ENCODE measurements around the gene ACSL5. TPM values are rescaled to one million over a fixed set of nuclear protein-coding genes. Genes with fewer than 3 reads are reported as not detected.
A peak's percentile ranks its signal among the peaks of the same experiment; 100 is the strongest.

The ACSL5 gene
- polyA plus RNA-seq, 2 donors, result 3.6 to 5.6 TPM

DNA sequence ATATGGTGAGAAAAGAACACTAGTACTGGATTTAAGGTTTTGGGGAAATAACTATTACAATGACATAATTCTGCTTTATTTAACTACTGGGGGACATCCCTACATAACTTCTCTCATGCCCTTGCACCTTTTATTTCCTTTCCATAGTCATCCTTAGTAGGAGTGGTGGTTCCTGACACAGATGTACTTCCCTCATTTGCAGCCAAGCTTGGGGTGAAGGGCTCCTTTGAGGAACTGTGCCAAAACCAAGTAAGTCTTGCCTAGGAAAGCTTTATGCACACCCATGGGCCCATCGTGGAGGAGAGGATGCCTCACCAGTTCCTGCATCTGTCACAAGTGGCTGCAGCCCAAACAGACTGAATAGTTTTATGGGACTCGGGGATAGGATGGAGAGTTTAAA, 52.2 kb downstream of the ACSL5 start:
- H3K9me3 ChIP-seq (ENCODE audit: control insufficient read depth in 2 of 2, insufficient read depth in 1 of 2, low read depth in 1 of 2, low read length in 1 of 2), result no peaks in the 10 kb centered on the region
- 71 to 77% methylated on average over 2 of the region's 2 CpGs for WGBS, 2 donors
- peaks cover 2 to 10% of the 10 kb centered on the region in 2 donors for H3K36me3 ChIP-seq (ENCODE audit: control insufficient read depth in 2 of 2, insufficient read depth in 2 of 2, low read length in 1 of 2)
- no peak overlapping the region for H3K4me3 ChIP-seq (ENCODE audit: low read depth in 1 of 2, low read length in 2 of 2)
- H3K27me3 ChIP-seq (ENCODE audit: control insufficient read depth in 1 of 2, insufficient read depth in 2 of 2, low read length in 2 of 2), result no peaks in the 10 kb centered on the region
- H3K27ac ChIP-seq (ENCODE audit: low read depth in 2 of 2, low read length in 1 of 2), result no peak overlapping the region
- H3K4me1 ChIP-seq (ENCODE audit: control insufficient read depth in 2 of 2, insufficient read depth in 2 of 2, low read length in 1 of 2), result peaks cover 0 to 2% of the 10 kb centered on the region in 2 donors

DNA sequence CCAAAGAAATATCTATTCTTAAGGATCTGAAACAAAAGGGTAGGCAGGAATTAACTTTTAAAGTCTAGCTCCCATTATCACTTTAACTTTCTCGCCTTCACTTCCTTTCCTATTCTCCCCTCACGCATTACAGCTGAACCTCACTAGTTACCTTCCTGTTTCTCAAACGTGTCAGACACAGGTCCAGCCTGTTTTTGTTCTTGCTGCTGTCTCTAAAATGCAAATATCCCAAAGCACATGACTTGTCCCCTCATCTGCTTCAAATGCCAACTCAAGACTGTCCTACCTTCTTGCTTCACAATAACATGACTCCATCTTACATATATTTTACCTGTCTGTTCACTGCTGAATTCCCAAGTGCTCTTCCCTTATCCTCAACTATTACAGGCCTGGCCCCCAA, 55.2 kb downstream of the ACSL5 start:
- 65 to 70% methylated on average over 3 of the region's 3 CpGs for WGBS, 2 donors
- H3K27ac ChIP-seq (ENCODE audit: low read depth in 2 of 2, low read length in 1 of 2), result no peak overlapping the region
- no peaks in the 10 kb centered on the region for H3K27me3 ChIP-seq (ENCODE audit: control insufficient read depth in 1 of 2, insufficient read depth in 2 of 2, low read length in 2 of 2)
- peaks cover 0 to 2% of the 10 kb centered on the region in 2 donors for H3K4me1 ChIP-seq (ENCODE audit: control insufficient read depth in 2 of 2, insufficient read depth in 2 of 2, low read length in 1 of 2)
- H3K36me3 ChIP-seq (ENCODE audit: control insufficient read depth in 2 of 2, insufficient read depth in 2 of 2, low read length in 1 of 2), result peaks cover 6 to 12% of the 10 kb centered on the region in 2 donors
- no peaks in the 10 kb centered on the region for H3K9me3 ChIP-seq (ENCODE audit: control insufficient read depth in 2 of 2, insufficient read depth in 1 of 2, low read depth in 1 of 2, low read length in 1 of 2)
- no peak overlapping the region for H3K4me3 ChIP-seq (ENCODE audit: low read depth in 1 of 2, low read length in 2 of 2)

- H3K9me3 ChIP-seq (ENCODE audit: control insufficient read depth in 2 of 2, insufficient read depth in 1 of 2, low read depth in 1 of 2, low read length in 1 of 2), result no peaks in the 10 kb centered on the region
- no peak overlapping the region for H3K27ac ChIP-seq (ENCODE audit: low read depth in 2 of 2, low read length in 1 of 2)
- H3K27me3 ChIP-seq (ENCODE audit: control insufficient read depth in 1 of 2, insufficient read depth in 2 of 2, low read length in 2 of 2), result no peaks in the 10 kb centered on the region
- H3K4me3 ChIP-seq (ENCODE audit: low read depth in 1 of 2, low read length in 2 of 2), result no peak overlapping the region
- peaks cover 6 to 12% of the 10 kb centered on the region in 2 donors for H3K36me3 ChIP-seq (ENCODE audit: control insufficient read depth in 2 of 2, insufficient read depth in 2 of 2, low read length in 1 of 2)
- peaks cover 0 to 2% of the 10 kb centered on the region in 2 donors for H3K4me1 ChIP-seq (ENCODE audit: control insufficient read depth in 2 of 2, insufficient read depth in 2 of 2, low read length in 1 of 2)
- WGBS, 2 donors, result 78 to 80% methylated on average over 15 of the region's 15 CpGs
Measured at GRCh38 chr10:112429654-112430230, 55.8 kb downstream of the ACSL5 start.

- Histone ChIP-seq H3K27me3 (ENCODE audit: control insufficient read depth in 1 of 2, insufficient read depth in 2 of 2, low read length in 2 of 2) (no peaks in the 10 kb centered on the region), H3K27ac (ENCODE audit: low read depth in 2 of 2, low read length in 1 of 2) (no peak overlapping the region), H3K36me3 (ENCODE audit: control insufficient read depth in 2 of 2, insufficient read depth in 2 of 2, low read length in 1 of 2) (peaks cover 3 to 14% of the 10 kb centered on the region in 2 donors), H3K4me1 (ENCODE audit: control insufficient read depth in 2 of 2, insufficient read depth in 2 of 2, low read length in 1 of 2) (peaks cover 0 to 2% of the 10 kb centered on the region in 2 donors), H3K9me3 (ENCODE audit: control insufficient read depth in 2 of 2, insufficient read depth in 1 of 2, low read depth in 1 of 2, low read length in 1 of 2) (no peaks in the 10 kb centered on the region), H3K4me3 (ENCODE audit: low read depth in 1 of 2, low read length in 2 of 2) (no peak overlapping the region)
- WGBS, 2 donors, result 93 to 95% methylated on average over 2 of the region's 2 CpGs
Measured at GRCh38 chr10:112433136-112433535, 59.2 kb downstream of the ACSL5 start.

DNA sequence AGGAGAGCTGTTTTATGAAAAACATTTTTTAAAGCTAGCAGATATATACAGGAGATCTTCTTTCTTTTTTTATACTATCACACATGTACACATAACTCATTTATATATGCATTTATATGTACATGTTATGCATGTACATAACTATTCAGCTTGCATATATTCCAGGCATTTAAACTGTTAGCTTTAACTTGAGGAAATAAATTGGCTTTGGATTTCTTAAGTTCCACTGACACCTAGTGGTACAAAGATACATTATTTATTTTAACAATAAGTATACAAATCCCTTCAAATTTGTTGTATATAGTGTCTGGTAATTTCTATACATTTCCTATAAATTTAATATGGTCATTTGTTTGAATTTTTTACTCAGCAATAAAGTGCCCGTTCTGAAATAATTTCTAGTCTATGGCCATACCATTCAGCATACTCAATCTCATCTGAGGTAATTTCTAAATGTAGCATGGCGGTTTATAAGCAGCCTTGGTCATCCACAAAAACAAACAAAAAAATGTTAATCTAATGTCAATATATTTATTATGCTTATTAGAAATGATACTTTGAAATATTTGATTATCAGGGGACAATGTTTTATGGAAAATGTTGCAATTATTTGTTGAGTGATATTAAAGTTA, 61.2 kb downstream of the ACSL5 start:
- H3K27me3 ChIP-seq (ENCODE audit: control insufficient read depth in 1 of 2, insufficient read depth in 2 of 2, low read length in 2 of 2), result no peaks in the 10 kb centered on the region
- no peaks in the 10 kb centered on the region for H3K4me1 ChIP-seq (ENCODE audit: control insufficient read depth in 2 of 2, insufficient read depth in 2 of 2, low read length in 1 of 2)
- WGBS, 2 donors, result 78 to 83% methylated on average over 2 of the region's 2 CpGs
- H3K27ac ChIP-seq (ENCODE audit: low read depth in 2 of 2, low read length in 1 of 2), result no peak overlapping the region
- H3K4me3 ChIP-seq (ENCODE audit: low read depth in 1 of 2, low read length in 2 of 2), result no peak overlapping the region
- peaks cover 3 to 7% of the 10 kb centered on the region in 2 donors for H3K36me3 ChIP-seq (ENCODE audit: control insufficient read depth in 2 of 2, insufficient read depth in 2 of 2, low read length in 1 of 2)
- no peaks in the 10 kb centered on the region for H3K9me3 ChIP-seq (ENCODE audit: control insufficient read depth in 2 of 2, insufficient read depth in 1 of 2, low read depth in 1 of 2, low read length in 1 of 2)

DNA sequence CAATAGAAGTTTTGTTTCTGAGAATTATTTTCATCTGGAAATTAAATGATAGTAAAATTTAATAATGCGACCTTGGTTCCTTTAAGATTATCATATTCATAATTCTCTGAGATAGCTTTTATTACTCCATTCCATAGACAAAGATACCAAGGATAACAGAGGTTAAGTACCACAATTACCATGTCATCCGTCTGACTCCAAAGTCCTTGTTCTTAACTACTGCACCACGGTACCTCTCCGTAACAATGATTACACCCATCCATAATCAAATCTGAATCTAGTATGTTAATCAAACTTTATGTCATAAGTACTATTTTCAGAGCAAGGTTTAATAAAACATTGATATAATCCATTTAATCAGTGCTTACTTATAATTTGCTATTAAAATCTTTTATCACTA, 64.4 kb downstream of the ACSL5 start:
- H3K4me1 ChIP-seq (ENCODE audit: control insufficient read depth in 2 of 2, insufficient read depth in 2 of 2, low read length in 1 of 2), result no peaks in the 10 kb centered on the region
- WGBS, 2 donors, result 91 to 96% methylated on average over 4 of the region's 4 CpGs
- no peaks in the 10 kb centered on the region for H3K27me3 ChIP-seq (ENCODE audit: control insufficient read depth in 1 of 2, insufficient read depth in 2 of 2, low read length in 2 of 2)
- no peaks in the 10 kb centered on the region for H3K9me3 ChIP-seq (ENCODE audit: control insufficient read depth in 2 of 2, insufficient read depth in 1 of 2, low read depth in 1 of 2, low read length in 1 of 2)
- H3K27ac ChIP-seq (ENCODE audit: low read depth in 2 of 2, low read length in 1 of 2), result no peak overlapping the region
- H3K36me3 ChIP-seq (ENCODE audit: control insufficient read depth in 2 of 2, insufficient read depth in 2 of 2, low read length in 1 of 2), result peaks cover 0 to 9% of the 10 kb centered on the region in 2 donors
- H3K4me3 ChIP-seq (ENCODE audit: low read depth in 1 of 2, low read length in 2 of 2), result no peak overlapping the region

GRCh38 chr10:112441520-112441919, 67.6 kb downstream of the ACSL5 start:
- no peaks in the 10 kb centered on the region for H3K4me1 ChIP-seq (ENCODE audit: control insufficient read depth in 2 of 2, insufficient read depth in 2 of 2, low read length in 1 of 2)
- H3K27me3 ChIP-seq (ENCODE audit: control insufficient read depth in 1 of 2, insufficient read depth in 2 of 2, low read length in 2 of 2), result no peaks in the 10 kb centered on the region
- peaks cover 0 to 9% of the 10 kb centered on the region in 2 donors for H3K36me3 ChIP-seq (ENCODE audit: control insufficient read depth in 2 of 2, insufficient read depth in 2 of 2, low read length in 1 of 2)
- no peak overlapping the region for H3K27ac ChIP-seq (ENCODE audit: low read depth in 2 of 2, low read length in 1 of 2)
- no peaks in the 10 kb centered on the region for H3K9me3 ChIP-seq (ENCODE audit: control insufficient read depth in 2 of 2, insufficient read depth in 1 of 2, low read depth in 1 of 2, low read length in 1 of 2)
- H3K4me3 ChIP-seq (ENCODE audit: low read depth in 1 of 2, low read length in 2 of 2), result no peak overlapping the region
- WGBS, 2 donors, result 66 to 72% methylated on average over 1 of the region's 1 CpG

GRCh38 chr10:112442063-112442462, 68.1 kb downstream of the ACSL5 start:
- Histone ChIP-seq H3K27me3 (ENCODE audit: control insufficient read depth in 1 of 2, insufficient read depth in 2 of 2, low read length in 2 of 2) (no peaks in the 10 kb centered on the region), H3K4me1 (ENCODE audit: control insufficient read depth in 2 of 2, insufficient read depth in 2 of 2, low read length in 1 of 2) (no peaks in the 10 kb centered on the region), H3K36me3 (ENCODE audit: control insufficient read depth in 2 of 2, insufficient read depth in 2 of 2, low read length in 1 of 2) (peaks cover 0 to 9% of the 10 kb centered on the region in 2 donors), H3K4me3 (ENCODE audit: low read depth in 1 of 2, low read length in 2 of 2) (no peak overlapping the region), H3K27ac (ENCODE audit: low read depth in 2 of 2, low read length in 1 of 2) (no peak overlapping the region), H3K9me3 (ENCODE audit: control insufficient read depth in 2 of 2, insufficient read depth in 1 of 2, low read depth in 1 of 2, low read length in 1 of 2) (no peaks in the 10 kb centered on the region)
- WGBS, 2 donors, result 72 to 78% methylated on average over 3 of the region's 3 CpGs

DNA sequence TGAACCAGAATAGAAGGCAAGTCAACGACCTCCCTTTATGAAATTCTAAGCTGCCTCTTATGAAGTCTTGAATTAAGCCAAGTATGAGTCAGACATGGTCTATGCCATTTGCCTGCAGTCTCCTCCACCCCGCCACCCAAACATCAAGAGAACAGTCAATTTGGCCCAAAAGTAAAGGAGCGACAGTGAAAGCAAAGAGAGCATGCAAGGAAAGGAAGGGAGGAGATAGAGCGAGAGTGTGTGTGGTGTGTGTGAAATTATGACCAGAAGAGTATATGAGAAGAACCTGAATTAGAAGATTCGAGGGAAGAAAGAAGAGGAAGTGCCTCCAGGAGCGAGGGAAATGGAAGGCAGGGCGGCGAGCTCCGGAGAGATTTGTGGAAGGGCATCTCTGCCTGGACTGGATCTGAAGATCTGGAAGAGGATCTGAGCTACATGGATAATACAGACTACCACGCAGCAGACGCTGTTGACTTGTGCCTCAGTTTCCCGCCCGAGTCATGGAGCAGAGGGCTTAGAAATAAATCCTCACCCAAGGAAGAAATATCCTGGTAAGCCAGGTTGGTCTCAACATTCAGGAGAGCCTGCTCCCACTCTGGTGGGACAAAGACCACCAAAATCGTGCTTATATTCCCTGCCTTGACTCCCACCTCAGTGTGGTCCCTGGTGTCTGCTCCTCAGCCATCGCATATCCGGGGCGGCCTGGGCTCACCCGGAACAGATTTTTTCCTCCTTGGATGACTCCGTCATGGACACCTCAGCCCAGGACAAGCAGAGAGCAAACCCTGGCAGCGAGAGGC, 72.3 kb downstream of the ACSL5 start:
- Histone ChIP-seq H3K9me3 (ENCODE audit: control insufficient read depth in 2 of 2, insufficient read depth in 1 of 2, low read depth in 1 of 2, low read length in 1 of 2) (no peaks in the 10 kb centered on the region), H3K27me3 (ENCODE audit: control insufficient read depth in 1 of 2, insufficient read depth in 2 of 2, low read length in 2 of 2) (no peaks in the 10 kb centered on the region), H3K4me1 (ENCODE audit: control insufficient read depth in 2 of 2, insufficient read depth in 2 of 2, low read length in 1 of 2) (no peaks in the 10 kb centered on the region), H3K4me3 (ENCODE audit: low read depth in 1 of 2, low read length in 2 of 2) (peak overlapping the region; percentile 97), H3K27ac (ENCODE audit: low read depth in 2 of 2, low read length in 1 of 2) (peak overlapping the region; percentile 87 to 97), H3K36me3 (ENCODE audit: control insufficient read depth in 2 of 2, insufficient read depth in 2 of 2, low read length in 1 of 2) (peaks cover 0 to 3% of the 10 kb centered on the region in 2 donors)
- 3 to 4% methylated on average over 20 of the region's 20 CpGs for WGBS, 2 donors

Data from esophagus (tissue), 2 donors.